Activated CD8-positive, alpha-beta memory T cell treated with anti-CD3 and anti-CD28 coated beads for 4 hours (primary cell): ENCODE results near the gene KSR2.

ENCODE experiments used
- DNase-seq, 2 donors: peaks; one replicate each; pipeline ENCODE4 v3.0.0-alpha.2; 2020; ENCODE audit warnings: low read depth in 2 of 2

KSR2 gene

DNA sequence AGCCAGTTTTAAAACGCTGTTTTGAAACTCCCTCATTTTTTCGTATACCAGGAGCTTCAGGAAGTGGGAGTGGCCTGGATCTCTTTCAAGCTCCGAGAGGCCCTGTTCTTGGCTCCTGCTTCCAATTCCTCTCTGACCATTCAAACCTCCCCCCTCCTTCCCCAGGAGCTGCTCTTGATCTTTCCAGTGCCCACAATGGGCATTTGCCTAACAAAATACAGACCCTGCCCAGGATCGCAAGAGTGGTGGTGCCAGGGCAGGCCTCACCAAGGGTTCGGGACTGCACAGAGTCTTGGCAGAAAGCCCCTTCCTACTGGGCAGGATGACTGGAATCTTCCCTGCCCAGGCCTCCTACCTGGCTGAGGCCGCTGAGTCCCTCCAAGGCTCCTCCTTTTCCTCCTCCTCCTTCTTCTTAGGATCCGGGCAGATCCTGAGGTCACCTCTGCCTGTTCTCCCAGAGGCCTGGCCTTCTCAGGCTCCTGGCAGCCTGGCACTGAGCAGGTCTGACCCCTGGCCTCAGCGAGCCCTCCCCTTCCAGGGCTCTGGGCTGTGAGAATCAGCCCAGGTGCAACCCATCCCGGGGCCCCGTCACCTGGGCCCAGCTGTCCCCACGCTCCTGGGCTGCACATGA is 560.5 kb downstream of the KSR2 start:
- DNase-seq: no peak

DNA sequence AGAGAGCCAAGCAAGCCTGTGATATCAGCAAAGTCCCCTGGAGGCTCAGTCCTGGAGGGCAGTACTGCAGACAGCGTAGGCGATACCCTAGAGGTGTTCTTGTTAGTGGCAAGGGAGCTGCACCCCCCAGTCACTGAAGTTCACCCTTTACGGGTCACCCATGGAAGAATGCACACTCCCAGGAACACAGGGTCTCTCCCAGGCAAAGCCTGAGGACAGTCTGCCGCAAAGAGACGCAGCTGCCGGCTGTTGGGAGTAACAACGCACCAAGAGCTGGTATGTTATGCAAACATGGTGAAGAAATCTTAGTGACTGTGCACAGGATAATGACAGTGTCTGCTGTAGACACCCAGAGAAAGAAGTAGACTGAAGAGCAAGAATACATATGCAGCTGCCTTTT is 563.9 kb downstream of the KSR2 start:
- DNase-seq: no peak

DNA sequence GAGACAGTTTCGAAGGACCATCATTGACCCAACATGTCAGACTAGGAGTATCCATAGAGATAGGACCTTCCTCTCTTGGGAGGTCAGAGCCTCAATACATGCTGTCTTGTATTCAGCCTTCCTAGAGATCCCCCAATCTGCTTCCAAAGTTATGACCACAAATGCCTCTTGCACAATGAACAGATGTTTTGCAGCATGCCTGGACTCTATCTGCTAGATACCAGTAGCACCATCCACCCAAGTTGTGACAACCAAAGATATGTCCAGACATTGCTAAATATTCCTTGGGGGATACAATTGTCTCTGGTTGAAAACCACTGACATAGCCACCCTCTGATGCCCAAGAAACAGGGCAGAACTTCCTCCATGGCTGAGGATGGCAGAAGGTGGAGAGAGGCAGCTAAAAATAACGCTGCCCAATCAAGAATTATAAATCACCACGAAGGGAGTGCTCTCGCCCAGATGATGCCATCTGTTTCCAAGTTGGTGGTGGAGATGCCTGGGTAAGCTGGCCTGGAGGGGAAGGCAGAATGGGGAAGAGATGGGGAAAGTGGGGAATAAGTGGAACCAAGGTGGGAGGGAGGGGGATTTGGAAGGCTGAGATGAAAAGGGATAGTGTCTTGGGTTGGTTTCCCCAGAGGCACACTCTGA is 564.5 kb downstream of the KSR2 start:
- no peak for DNase-seq

DNA sequence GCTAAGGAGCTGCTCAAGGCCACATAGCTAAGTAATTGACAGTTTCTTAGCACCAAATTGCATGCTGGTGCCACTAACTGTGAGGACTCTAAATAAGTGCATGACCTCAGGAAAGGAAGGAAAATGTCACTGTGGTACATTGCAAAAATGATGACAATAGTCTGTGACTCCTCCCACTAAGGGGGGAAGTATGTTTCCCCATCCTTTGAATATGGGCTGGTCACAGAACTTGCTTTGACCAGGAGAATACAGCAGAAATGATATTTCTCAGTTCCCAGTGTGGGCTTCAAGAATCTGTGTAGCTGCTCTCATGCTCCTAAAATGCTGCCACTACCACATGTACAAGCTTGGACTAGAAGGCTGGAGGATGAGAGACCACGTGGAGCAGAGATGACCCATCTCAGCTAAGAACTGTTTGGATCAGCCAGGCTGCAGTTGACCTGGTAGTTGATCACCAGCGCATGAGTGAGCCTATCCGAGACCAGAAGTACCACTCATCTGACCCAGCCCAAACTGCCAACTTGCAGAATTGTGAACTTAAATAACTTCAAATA is 565.1 kb downstream of the KSR2 start:
- no peak for DNase-seq
